ENCODE measurements around the gene DUSP2. TPM values are rescaled to one million over a fixed set of nuclear protein-coding genes. Genes with fewer than 3 reads are reported as not detected.

Gene DUSP2
- total RNA-seq, 1 donor from 2014 or later: 1.3 TPM

- peak; percentile 83 for DNase-seq (ENCODE audit: missing footprints)
- ATAC-seq: peak; percentile 91
- intact Hi-C loops (cut with DNase I): no loop called here
These were observed 46.2 kb downstream of the DUSP2 start for GRCh38 chr2:96098900-96099590.

DNA sequence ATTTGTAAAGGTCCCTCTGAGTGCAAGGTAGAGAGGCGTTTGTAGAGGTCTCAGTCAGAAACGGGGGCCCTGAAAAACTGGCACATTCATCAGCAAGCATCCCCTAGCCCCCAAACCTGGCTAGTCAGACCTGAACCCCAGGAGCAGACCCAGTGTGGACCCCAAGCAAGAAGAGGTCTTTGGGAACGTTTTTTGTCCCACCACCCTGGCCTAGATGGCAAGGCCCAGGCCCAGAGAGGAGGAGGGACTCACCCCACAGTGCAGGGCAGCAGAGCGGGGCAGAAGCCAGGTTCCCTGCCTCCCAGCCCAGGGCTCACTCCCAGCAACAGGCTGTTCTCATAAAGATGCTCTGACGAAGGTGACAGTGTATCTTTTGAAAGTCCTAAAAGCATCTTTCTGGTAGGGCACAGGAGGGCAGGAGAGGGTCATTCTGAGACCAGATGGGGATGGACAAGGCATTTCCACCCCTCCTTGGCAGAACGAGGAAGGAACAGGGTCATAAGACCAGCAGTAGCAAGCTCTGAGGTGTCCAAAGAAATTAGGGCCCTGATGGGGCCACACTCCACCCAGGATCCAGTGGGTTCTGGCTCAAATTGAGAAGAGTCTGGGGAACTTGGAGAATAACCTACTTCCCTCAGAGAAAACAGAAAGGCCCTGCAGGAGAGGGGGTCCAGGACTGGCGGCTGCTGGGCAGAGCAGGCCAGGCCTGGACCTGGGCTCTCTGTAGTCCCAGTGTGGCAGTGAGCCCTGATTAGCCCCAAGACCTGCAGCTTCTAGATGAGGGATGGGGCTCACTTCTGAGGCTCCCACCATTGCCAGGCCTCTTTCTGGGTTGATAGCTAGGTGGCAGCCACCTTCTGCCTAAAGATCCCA is 47.1 kb downstream of the DUSP2 start:
- ATAC-seq (peak; percentile 4), DNase-seq (ENCODE audit: missing footprints) (no peak)
- intact Hi-C loops (cut with DNase I): no loop called here

- DNase-seq (ENCODE audit: missing footprints) (no peak), ATAC-seq (no peak)
- intact Hi-C loops (cut with DNase I): no loop called here
These were observed 47.8 kb downstream of the DUSP2 start for GRCh38 chr2:96097441-96097840.

GRCh38 chr2:96095116-96095636 is 50.1 kb downstream of the DUSP2 start:
- intact Hi-C loops (cut with DNase I): no loop called here
- DNase-seq (ENCODE audit: missing footprints) (peak; percentile 60), ATAC-seq (no peak)

DNA sequence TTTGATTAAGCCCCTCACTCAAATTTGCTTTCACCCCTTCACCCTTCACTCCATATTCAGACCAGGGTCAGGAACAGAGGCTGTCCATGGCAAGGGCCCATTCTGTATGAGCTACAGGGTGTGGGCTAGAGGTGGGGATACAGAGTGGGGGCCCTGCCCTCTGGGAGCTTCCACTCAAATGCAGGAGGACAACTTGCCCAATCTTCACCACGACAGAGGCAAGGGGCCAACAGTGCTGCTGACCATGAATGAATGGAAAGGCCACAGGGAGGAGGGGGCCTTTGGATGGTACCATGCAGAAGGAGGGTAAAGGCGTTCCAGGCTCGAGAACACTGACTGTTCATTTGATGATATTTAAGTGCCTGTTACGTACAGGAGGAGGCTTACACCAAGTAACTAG is 51.7 kb downstream of the DUSP2 start:
- DNase-seq (ENCODE audit: missing footprints) (no peak), ATAC-seq (no peak)
- intact Hi-C loops (cut with DNase I): no loop called here

Other genes with a start within 250 kb of the DUSP2 start
- 5.6 TPM for gene ANKRD36C, start 153.6 kb downstream of the DUSP2 start, total RNA-seq
- 6.1 TPM for gene GPAT2, start 110.5 kb downstream of the DUSP2 start, total RNA-seq
- 6.9 TPM for gene ADRA2B, start 28.9 kb downstream of the DUSP2 start, total RNA-seq
- not detected for gene ASTL, start 6.9 kb downstream of the DUSP2 start, total RNA-seq
- 194 TPM for gene STARD7, start 63.4 kb upstream of the DUSP2 start, total RNA-seq
- 68.2 TPM for gene TMEM127, start 120.6 kb upstream of the DUSP2 start, total RNA-seq
- gene CIAO1, start 120.8 kb upstream of the DUSP2 start, total RNA-seq: 59.9 TPM
- gene SNRNP200, start 160.1 kb upstream of the DUSP2 start, total RNA-seq: 50.9 TPM
- 1.4 TPM for gene ITPRIPL1, start 179.9 kb upstream of the DUSP2 start, total RNA-seq
- gene NCAPH, start 190.3 kb upstream of the DUSP2 start, total RNA-seq: 1.1 TPM